ENCODE results near the gene AP1M2.

AP1M2 gene

DNA sequence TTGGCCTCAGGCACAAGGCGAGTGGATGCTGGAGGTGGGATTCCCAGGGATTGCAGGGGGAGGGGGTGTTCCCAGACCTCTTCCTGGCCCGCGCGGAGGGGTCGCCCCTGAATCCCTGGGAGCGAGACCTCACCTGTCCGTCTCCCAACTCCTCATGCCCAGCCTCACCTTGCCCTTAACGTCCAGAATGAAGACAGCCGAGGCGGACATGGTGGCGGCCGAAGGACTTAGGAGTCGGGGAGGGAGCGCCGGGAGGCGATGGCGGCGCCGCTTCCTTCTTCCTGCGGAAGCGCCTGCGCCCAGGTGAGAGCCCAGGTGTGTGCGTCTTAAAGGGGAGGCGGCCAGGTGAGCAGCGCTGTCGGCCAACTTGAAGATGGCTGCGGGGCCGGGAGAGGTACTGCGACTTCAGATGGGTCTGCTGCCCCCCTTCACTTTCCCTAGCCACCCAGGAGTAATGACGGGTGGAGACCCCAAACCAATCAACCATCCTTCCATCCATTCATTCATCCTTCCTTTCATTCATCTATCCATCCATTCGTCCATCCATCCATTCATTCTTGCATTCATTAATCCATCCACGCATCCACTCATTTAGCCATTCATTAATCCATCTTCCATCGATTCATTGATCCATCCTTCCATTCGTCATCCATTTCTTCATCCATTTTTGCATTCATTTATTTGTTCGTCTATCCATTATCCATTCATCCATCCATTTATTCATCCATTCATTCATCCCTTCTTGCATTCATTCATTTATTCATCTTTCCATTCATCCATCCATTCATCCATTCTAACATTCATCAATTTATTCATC, at the start of gene AP1M2:
Gene AP1M2, minus strand, starts transcription at position 291 of the 817 bp plus-strand sequence. Its CDS starts 81 bp downstream, at position 210.
- no peak for DNase-seq

GRCh38 chr19:10636304-10636972, 49.3 kb upstream of the AP1M2 start:
- DNase-seq, result no peak

DNA sequence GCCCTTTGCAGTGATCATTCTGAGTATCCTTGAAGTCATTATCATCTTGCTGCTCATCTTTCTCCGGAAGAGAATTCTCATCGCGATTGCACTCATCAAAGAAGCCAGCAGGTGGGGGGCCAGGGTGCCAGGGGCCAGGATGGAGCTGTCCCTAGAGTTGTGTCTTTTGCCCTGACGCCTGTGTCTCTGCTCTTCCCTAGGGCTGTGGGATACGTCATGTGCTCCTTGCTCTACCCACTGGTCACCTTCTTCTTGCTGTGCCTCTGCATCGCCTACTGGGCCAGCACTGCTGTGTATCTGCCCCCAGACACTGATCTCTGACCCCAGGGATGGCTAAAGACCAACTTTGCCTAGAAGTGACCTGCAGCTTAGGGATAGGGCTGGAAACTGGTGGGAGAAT, 47.9 kb upstream of the AP1M2 start:
- no peak for DNase-seq

DNA sequence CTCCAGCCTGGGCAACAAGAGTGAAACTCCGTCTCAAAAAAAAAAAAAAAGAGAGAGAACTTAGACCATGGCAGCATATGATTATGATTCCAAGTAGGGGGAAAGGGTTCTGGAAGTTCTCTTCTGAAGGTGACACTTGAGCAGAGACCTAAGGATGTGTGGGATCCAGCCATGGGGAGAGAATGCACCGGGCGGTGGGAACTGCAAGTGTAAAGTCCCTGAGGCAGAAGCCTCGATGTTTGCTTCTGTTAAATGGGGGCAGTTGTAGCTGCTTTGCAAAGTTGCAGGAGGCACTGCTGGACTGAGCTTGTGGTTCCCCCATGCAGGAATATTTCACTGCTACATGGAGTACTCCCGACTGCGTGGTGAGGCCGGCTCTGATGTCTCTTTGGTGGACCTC, 47.3 kb upstream of the AP1M2 start:
- DNase-seq, result no peak

DNA sequence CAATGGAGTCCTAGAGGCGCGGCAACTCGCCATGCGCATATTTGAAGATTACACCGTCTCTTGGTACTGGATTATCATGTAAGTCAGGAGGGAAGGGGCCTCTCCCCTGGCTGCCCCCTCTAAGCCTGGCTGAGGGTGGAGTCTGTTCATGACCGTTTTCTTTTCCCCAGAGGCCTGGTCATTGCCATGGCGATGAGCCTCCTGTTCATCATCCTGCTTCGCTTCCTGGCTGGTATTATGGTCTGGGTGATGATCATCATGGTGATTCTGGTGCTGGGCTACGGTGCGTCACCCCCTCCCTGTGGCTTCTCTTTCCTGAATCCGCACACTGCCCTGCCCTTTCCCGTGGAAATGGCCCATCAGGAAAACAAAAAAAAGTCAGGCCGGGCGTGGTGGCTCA, 44.8 kb upstream of the AP1M2 start:
- DNase-seq, result no peak

DNA sequence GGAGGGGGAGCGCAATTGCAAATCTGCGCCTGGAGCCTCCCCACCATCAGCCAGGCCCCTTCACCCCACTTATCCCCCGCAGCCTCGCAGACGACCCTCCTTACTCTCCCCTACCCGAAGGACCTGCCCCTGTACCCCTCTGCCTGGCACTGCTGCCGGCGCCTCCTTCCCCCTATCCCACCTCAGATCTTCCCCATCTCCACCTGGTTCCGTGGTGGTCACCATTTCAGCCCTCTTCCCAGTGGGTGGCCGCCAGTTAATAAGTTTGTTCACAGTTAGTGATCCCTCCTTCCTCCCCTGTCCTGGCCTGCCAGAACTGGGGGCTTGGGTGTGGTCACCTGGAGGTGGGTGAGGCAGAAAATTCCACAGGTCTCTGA, 38.6 kb upstream of the AP1M2 start:
- no peak for DNase-seq

- DNase-seq, result peak; percentile 83
These were observed 38.1 kb upstream of the AP1M2 start, which contains the start of gene SLC44A2 for GRCh38 chr19:10625003-10625761. Gene SLC44A2, plus strand, starts transcription at chr19:10625553. Its CDS starts 81 bp downstream, at chr19:10625634.

GRCh38 chr19:10624585-10624984, 37.5 kb upstream of the AP1M2 start:
- DNase-seq, result no peak

- DNase-seq, result no peak
These were observed 34.9 kb upstream of the AP1M2 start for GRCh38 chr19:10621966-10622365.

- DNase-seq, result no peak
These were observed 33.7 kb upstream of the AP1M2 start for GRCh38 chr19:10620786-10621185.

DNA sequence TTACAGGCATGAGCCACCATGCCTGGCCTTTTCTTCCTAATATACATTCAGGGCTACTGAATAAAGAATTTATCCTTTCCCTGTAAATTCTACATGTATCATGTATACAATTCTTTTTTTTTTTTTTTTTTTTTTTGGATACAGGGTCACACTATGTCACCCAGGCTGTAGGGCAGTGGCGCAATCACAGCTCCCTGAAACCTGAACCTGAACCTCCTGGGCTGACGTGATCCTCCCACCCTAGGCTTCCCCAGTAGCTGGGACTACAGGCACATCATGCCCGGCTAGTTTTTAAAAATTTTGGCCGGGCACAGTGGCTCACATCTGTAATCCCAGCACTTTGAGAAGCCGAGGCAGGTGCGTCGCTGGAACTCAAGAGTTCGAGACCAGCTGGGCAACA, 31.7 kb upstream of the AP1M2 start:
- DNase-seq, result no peak

DNA sequence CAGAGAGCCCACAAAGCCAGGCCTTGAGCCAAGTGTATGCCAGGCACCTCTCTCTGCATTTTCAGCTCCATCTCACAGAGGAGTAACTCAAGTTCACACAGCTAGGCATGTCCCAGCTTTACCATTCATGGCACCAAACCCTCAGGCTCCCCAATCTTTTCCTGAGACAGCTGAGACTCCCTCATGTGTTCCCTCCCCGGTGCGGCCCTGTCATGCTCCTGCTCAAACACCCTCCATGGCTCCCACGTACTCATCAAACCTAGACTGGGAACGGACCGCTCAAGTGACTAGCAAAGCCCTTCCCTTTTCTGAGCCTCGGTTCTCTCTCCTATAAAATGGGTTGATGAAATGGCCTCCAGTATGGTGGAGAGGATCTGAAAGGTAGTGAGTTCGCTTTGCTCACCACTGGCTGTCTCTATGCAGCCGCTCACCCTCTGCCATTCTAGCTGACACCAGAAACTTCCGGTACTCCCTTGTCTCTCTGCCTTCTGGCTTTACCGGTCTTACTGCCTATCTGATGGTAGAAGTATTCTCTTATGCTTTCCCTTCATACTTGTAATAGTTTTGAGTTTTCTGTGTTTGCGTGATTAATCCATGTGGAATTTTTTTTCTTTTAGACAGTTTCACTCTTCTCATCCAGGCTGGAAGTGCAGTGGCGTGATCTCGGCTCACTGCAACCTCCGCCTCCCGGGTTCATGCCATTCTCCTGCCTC, 30.5 kb upstream of the AP1M2 start:
- no peak for DNase-seq

- no peak for DNase-seq
These were observed 28.4 kb upstream of the AP1M2 start for GRCh38 chr19:10615429-10616023.

GRCh38 chr19:10612499-10613119, 25.5 kb upstream of the AP1M2 start:
- DNase-seq, result no peak

GRCh38 chr19:10611907-10612306, 24.8 kb upstream of the AP1M2 start:
- DNase-seq, result no peak

- DNase-seq, result no peak
These were observed 17.4 kb upstream of the AP1M2 start for GRCh38 chr19:10604460-10604980.

- no peak for DNase-seq
These were observed 16.9 kb upstream of the AP1M2 start for GRCh38 chr19:10603873-10604459.

DNA sequence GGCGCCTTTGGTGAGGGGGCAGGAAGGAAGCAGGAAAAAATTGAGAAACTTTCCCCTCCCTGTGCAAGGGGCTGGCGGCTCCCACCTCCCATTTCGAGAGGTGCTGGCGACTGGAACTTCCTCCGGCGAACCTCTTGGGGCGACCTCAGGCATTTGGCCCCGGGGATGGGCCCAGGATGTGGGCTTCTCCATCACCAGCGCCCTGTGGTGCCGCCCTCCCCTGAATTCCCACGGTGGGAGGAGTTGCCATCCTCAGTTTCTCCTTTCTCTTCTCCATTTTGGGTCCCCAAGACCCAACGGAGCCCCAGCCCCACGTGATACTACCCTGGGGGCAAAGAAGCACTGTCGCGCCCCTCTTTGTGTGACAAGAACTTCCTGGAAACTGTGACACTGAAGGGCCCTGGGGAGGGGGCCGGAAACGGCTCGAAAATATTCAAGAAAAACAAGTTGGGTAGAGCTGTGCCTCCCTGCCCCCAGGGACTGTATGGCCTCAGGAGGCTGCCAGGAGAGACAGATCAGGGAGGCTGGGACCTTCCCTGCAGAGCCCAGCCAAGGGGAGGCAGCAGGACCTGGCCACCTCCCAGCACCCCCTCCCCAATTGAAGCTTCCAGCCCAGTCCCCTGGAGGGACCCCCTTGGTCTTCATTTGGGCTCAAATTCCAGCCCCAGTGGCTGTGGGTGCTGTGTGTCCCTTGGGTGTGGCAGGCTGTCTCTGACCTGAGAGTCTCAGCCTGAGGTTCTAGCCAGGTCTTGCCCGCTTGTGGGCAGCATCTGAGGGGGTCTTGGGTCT, 16.2 kb upstream of the AP1M2 start:
- DNase-seq, result no peak

GRCh38 chr19:10602330-10603083, 15.4 kb upstream of the AP1M2 start:
- DNase-seq, result peak; percentile 93

- no peak for DNase-seq
These were observed 14.9 kb upstream of the AP1M2 start for GRCh38 chr19:10601999-10602329.

Measured in 8988T (cell line).